GM20000 (cell line): ENCODE data around the gene DNAJC17.

Experiments
- DNase-seq: peaks from one replicate; pipeline ENCODE4 v3.0.0; 2012; ENCODE audit warnings: low spot score
- TF ChIP-seq, protein P1 (sequence below): IDR thresholded peaks from 2 replicates; pipeline ENCODE4 v1.5.1; 2012; ENCODE audit warnings: mild to moderate bottlenecking, control low read depth; ENCODE audit errors: extremely low read depth, missing control alignments

Gene DNAJC17

DNA sequence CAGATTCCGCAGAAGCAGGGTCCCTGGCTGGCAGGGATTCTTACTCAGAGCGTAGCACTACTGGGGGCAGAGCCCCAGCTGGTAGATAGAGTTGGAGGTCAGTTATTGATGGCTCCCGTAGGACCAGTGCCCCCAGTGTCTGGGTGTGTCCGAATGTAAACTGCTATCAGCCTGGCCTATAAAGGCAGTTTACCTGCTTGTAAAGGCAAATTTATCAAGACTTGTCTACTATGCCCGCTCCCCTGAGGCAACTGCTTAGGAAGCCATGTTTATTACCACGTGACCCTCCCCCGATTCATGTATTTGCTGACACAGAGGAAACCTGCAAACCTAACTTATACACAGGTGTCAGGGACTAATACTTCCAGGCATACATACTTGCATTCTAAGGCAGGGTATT is 21.8 kb upstream of the DNAJC17 start:
- TF ChIP-seq, protein P1, sequence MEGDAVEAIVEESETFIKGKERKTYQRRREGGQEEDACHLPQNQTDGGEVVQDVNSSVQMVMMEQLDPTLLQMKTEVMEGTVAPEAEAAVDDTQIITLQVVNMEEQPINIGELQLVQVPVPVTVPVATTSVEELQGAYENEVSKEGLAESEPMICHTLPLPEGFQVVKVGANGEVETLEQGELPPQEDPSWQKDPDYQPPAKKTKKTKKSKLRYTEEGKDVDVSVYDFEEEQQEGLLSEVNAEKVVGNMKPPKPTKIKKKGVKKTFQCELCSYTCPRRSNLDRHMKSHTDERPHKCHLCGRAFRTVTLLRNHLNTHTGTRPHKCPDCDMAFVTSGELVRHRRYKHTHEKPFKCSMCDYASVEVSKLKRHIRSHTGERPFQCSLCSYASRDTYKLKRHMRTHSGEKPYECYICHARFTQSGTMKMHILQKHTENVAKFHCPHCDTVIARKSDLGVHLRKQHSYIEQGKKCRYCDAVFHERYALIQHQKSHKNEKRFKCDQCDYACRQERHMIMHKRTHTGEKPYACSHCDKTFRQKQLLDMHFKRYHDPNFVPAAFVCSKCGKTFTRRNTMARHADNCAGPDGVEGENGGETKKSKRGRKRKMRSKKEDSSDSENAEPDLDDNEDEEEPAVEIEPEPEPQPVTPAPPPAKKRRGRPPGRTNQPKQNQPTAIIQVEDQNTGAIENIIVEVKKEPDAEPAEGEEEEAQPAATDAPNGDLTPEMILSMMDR, result no peak
- DNase-seq, result no peak

DNA sequence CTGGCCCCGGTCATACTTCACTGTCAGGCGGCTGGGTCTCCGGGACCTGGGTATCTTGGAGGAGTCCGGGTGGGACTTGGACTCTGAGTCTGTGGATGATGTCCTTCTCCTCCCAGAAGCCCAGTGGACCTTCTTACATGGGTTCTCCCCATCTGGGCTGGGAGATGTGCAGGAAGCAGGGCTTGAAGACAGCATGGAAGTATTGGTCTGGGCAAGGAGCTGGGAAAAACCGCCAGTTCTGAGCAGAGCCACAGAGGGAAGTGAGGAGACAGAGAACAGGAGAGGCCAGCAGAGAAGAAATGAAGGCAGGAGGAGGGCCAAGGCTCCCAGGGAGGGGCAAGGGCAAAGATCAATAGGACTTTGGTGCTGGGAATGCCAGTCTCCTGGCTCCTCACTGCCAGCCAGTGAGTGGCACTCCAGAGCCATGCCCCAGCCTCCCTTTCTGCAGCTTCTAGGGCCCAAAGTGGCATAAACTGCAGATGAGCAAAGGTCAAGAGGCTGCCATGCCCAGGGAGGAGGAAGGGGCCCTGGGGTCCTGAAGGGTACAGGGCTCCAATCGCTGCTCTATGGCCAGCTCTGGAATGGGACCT is 21.3 kb upstream of the DNAJC17 start, which contains the start of gene PPP1R14D:
Gene PPP1R14D (minus strand): TSS at position 262 of the 590 bp plus-strand sequence. CDS start 67 bp downstream, at position 195.
- TF ChIP-seq, protein P1, result no peak
- DNase-seq, result no peak

DNA sequence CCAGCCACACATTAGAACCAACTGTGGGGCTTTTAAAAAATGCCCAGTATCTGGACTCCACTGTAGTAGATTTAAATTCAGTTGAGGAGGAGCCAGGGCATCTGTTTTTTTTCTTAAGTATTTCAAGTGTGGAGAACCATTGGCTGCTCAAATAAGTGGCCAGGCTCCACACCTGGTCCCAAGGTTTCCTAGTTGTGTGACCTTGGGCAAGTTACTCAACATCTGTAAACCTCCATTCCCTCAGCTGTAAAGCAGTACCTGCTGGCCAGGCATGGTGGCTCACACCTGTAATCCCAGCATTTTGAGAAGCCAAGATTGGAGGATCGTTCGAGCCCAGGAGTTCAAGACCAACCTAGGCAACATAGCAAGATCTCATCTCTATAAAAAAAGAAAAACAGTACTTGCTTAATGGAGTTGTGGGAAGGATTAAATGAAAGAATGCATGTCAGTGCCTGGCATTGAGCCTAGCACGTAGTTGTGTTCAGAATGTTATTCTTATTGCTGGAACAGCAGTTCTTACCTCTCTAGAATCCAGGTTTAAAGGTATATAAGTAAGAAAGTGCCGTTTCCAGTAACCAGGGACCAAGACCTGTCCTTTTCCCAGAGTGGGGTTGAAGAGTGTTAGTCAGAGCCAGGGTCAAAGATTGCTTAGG is 19.3 kb upstream of the DNAJC17 start:
- TF ChIP-seq, protein P1, result no peak
- DNase-seq, result no peak

DNA sequence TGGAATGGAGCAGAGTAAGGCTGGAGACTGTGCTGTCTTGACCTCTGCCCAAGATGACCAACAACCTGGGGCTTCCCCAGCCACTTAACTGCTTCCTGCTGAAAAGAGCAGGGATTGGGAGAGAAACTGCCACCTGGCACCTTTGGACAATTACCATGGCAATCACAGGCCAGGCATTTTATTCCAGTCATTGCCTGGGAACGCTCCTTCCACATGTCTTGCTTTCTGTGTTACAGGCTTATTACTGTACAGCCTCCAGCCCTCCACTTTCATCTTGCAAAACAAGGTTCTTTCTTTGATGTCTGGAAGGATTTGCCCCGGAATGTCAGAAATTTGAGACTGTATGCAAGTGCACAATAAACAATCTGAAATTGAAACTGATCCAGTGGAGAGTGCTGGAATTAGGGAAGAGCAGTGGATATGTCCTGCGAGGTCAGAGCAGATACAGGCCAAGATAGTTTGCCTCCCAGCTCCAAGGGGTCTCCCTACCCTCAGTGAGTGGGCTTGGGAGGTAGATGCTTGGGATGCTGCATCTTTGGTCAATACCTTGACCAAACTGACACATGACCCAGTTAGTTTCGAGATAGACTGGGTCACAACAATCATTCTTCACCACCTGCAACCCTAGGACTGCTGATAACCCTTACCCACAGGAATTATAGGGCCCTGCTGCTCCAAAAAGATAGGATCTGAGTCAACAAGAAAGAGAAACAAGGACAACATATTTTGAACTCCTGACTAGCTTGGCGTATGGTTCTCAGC is 18.6 kb upstream of the DNAJC17 start:
- TF ChIP-seq, protein P1, result no peak
- DNase-seq, result no peak

DNA sequence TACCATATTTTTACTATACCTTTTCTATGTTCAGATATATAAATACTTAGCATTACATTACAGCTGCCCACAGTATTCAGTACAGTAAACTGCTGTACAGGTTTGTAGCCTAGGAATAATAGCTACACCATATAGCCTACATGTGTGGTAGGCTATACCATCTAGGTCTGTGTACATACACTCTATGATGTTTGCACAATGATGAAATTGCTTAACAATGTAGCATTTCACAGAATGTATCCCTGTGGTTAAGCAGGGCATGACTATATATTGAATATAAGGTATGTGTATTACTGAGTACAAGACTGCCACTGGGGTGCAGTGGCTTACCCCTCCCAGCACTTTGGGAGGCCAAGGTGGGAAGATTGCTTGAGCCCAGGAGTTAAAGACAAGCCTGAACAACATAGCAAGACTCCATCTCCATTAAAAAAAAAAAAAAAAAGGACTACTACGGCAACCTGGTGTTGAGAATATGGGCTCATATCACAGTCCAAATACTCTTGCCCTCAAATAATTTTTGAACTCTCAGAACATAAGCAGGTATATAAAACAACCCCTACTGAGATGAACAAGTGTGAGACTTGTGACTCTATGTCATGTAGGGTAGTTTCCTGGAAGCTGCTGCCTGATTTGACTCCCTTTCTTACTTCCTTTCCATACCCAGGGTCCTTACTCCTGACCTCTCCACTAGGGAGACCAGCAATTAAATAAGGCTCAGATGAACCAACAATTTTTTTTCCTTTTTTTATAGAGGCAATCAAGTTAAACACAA is 16.5 kb upstream of the DNAJC17 start:
- TF ChIP-seq, protein P1, result no peak
- DNase-seq, result no peak

DNA sequence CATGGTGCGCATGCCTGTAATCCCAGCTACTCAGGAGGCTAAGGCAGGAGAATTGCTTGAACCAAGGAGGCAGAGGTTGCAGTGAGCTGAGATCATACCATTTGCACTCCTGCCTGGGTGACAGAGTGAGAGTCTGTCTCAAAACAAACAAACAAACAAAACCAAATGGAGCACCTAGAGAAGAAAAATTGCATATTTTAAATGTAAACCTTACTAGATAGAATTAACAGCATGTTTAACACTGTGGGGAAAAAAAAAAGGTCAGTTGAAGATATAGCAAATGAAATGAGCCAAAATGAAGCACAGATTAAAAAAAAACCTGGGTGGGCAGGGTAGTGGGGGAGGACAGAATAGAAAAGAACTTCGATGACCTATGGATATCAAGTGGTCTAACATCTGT is 13.9 kb upstream of the DNAJC17 start:
- TF ChIP-seq, protein P1, result no peak
- no peak for DNase-seq
